Activated naive CD4-positive, alpha-beta T cell treated with anti-CD3 and anti-CD28 coated beads, Interleukin-2, amount 50 U/mL, for 24 hours (primary cell): ENCODE data around the gene SPRED1.
"Not testable (repeated sequence)": the region's sequence is repeated elsewhere in the genome, so short reads cannot be mapped to it uniquely, and the experiment has no call there.

Experiments
- H3K27ac Mint-ChIP-seq: one replicate; pipeline ENCODE4 v1.8.0; 2021; ENCODE audit warnings: mild to moderate bottlenecking, mixed read lengths
- H3K27me3 Mint-ChIP-seq: one replicate; pipeline ENCODE4 v1.8.0; 2021; ENCODE audit warnings: mixed read lengths
- H3K36me3 Mint-ChIP-seq: one replicate; pipeline ENCODE4 v1.8.0; 2021; ENCODE audit warnings: mixed read lengths
- H3K4me1 Mint-ChIP-seq: one replicate; pipeline ENCODE4 v1.8.0; 2021; ENCODE audit warnings: mixed read lengths
- H3K4me3 Mint-ChIP-seq: one replicate; pipeline ENCODE4 v1.8.0; 2021; ENCODE audit warnings: mild to moderate bottlenecking, mixed read lengths
- H3K9me3 Mint-ChIP-seq: one replicate; pipeline ENCODE4 v1.8.0; 2021; ENCODE audit warnings: mixed read lengths

Gene SPRED1

DNA sequence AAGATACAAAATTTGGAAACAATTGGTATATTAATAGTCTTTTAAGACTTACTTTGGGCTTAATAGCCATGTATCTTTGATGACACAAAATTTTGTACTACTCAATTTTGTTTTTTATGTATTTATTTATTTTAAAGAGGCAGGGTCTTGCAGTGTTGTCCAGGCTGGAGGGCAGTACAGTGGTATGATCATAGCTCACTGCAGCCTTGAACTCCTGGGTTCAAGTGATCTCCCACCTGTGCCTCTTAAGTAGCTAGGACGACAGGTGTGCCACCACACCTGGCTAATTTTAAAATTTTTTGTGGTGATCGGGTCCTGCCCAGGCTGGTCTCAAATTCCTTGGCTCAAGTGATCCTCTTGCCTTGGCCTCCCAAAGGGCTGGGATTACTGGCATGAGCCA is 6.5 kb downstream of the SPRED1 start:
- H3K9me3 Mint-ChIP-seq, result no peaks in the 10 kb centered on the region
- H3K4me1 Mint-ChIP-seq, result peaks cover 6% of the 10 kb centered on the region
- peaks cover 5% of the 10 kb centered on the region for H3K27me3 Mint-ChIP-seq
- no peak overlapping the region for H3K4me3 Mint-ChIP-seq
- no peaks in the 10 kb centered on the region for H3K36me3 Mint-ChIP-seq
- no peak overlapping the region for H3K27ac Mint-ChIP-seq

DNA sequence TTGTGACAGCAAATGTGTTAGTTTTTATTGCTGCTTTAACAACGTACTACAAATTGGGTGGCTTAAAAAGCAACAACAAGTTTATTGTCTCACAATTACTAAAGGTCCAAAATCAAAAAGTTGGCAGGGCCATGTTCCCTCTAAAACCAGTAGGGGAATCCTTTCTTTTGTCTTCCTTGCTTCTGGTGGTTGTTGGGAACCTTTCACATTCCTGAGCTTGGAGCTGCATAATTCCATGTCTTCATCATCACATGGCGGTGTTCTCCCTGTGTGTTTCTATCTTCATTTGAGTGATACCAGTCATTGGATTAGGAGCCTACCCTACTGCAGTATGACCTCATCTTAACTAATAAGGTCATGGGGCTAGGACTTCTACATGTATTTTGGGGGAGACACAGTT is 7.4 kb downstream of the SPRED1 start:
- Mint-ChIP-seq H3K27ac (no peak overlapping the region), H3K9me3 (no peaks in the 10 kb centered on the region), H3K4me3 (no peak overlapping the region), H3K4me1 (no peaks in the 10 kb centered on the region), H3K27me3 (peaks cover 4% of the 10 kb centered on the region), H3K36me3 (no peaks in the 10 kb centered on the region)

DNA sequence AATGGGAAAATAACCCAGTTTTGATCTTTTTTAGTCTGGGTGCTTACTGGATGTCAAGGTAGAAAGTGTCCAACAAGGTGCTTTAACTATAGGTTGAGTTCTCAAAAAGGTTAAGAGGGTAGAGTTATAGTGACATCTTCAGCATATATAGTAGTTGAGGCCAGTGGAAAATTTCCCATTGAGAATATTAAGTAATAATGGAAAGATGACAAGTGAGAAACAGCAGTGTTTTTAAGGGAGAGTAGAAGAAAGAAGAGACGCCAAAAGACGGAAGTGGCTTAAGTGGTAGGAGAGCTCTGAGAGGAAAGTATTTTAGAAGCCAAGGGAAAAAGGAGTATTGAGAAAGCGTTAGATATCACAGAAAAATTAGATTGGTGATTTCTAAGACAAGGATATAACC is 10.6 kb downstream of the SPRED1 start:
- H3K4me1 Mint-ChIP-seq, result no peaks in the 10 kb centered on the region
- no peak overlapping the region for H3K27ac Mint-ChIP-seq
- no peak overlapping the region for H3K4me3 Mint-ChIP-seq
- no peaks in the 10 kb centered on the region for H3K9me3 Mint-ChIP-seq
- H3K27me3 Mint-ChIP-seq, result peaks cover 4% of the 10 kb centered on the region
- no peaks in the 10 kb centered on the region for H3K36me3 Mint-ChIP-seq

DNA sequence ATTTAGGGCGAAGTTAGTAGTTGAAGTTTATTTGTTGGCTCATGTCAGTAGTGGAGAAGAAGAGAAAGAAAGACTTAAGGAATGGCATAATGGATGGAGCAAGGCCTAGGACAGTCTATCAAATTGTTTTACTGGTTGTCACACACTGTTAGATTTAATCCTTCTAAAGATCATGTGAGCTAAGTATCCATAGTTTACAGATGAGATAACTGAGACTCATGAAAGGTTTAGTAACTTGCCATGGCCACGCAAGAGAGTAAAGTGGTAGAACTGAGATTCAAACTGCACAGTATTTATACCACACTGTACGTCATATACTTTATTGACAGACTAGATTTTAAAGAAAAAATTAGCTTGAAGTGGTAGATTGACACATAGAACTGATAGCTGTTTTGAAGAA is 11.4 kb downstream of the SPRED1 start:
- Mint-ChIP-seq H3K9me3 (no peaks in the 10 kb centered on the region), H3K36me3 (no peaks in the 10 kb centered on the region), H3K27ac (no peak overlapping the region), H3K27me3 (peaks cover 4% of the 10 kb centered on the region), H3K4me1 (no peaks in the 10 kb centered on the region), H3K4me3 (no peak overlapping the region)

DNA sequence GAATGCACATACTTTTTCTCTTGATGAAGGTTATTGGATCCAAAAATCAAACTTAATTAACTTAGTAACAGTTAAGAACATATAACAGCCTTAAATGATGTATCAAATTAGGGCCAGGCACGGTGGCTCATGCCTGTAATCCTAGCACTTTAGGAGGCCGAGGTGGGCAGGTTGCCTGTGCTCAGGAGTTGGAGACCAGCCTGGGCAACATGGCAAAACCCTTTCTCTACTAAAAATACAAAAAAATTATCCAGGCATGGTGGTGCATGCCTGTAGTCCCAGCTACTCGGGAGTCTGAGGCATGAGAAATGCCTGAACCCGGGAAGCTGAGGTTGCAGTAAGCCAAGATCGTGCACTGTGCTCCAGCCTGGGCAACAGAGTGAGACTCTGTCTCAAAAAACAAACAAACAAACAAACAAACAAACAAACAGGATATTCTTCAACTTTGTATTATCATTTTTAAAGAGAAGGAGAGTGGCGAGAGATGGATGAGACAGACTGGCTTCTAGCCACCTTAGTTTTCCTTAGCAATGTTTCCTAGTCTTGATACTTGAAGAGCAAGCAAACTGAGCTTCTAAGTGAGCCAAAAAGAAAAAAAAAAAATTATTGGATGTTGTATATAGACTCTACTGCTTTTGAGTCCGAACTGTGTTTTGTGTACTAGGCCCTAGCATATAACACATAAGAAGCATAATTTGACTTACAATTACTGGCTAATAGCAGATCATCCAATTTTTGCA is 13.8 kb downstream of the SPRED1 start:
- Mint-ChIP-seq H3K9me3 (no peaks in the 10 kb centered on the region), H3K27me3 (peaks cover 1% of the 10 kb centered on the region), H3K4me1 (no peaks in the 10 kb centered on the region), H3K27ac (no peak overlapping the region), H3K4me3 (no peak overlapping the region), H3K36me3 (no peaks in the 10 kb centered on the region)

DNA sequence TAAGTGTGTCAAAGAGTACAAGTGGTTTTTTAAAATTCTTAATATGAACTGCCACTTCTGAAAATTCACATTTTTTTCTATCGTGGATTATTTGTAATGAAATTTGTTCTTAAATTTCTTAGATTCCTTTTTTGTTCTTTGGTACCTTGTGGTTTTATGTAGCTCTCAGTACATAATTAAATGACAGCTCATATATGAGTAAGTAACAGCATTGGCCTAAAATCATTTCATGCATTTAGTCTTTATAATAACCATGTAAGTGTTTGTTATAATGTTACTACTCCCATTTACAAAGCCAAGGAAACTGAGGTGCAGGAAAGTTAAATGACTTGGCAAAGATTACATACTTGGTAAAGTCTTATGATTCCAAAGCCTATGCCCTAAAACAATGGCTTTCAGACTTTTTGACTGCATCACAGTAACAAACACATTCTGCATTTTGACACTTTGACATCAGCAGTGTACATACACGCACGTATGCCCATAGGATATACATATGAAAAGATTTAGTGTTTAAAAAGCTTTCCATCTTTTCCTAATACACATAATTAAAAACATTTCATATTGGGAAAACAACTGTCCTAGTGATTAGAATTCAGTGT is 14.9 kb downstream of the SPRED1 start:
- no peaks in the 10 kb centered on the region for H3K36me3 Mint-ChIP-seq
- no peaks in the 10 kb centered on the region for H3K9me3 Mint-ChIP-seq
- no peak overlapping the region for H3K4me3 Mint-ChIP-seq
- no peak overlapping the region for H3K27ac Mint-ChIP-seq
- H3K4me1 Mint-ChIP-seq, result no peaks in the 10 kb centered on the region
- peaks cover 4% of the 10 kb centered on the region for H3K27me3 Mint-ChIP-seq

DNA sequence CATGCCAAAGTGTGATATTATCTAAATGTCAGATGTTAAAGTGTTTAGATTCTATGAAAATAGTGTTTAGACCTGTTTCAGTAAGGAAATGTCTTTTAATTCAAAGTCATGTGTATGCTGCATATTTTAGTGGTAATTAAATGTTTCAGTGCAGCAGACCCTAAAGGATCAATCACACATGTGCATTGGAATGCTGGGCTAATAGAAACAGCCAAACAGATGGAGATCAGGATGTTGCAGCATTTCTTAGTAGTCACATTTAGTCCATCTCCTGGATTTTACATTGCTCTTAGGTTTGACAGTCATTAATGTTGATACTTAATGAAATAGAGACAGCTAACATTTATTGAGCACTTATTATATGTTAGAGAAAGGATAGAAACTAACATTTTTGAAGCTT is 18.5 kb downstream of the SPRED1 start:
- no peak overlapping the region for H3K27ac Mint-ChIP-seq
- H3K4me3 Mint-ChIP-seq, result no peak overlapping the region
- peaks cover 7% of the 10 kb centered on the region for H3K27me3 Mint-ChIP-seq
- H3K9me3 Mint-ChIP-seq, result no peaks in the 10 kb centered on the region
- no peaks in the 10 kb centered on the region for H3K36me3 Mint-ChIP-seq
- no peaks in the 10 kb centered on the region for H3K4me1 Mint-ChIP-seq

DNA sequence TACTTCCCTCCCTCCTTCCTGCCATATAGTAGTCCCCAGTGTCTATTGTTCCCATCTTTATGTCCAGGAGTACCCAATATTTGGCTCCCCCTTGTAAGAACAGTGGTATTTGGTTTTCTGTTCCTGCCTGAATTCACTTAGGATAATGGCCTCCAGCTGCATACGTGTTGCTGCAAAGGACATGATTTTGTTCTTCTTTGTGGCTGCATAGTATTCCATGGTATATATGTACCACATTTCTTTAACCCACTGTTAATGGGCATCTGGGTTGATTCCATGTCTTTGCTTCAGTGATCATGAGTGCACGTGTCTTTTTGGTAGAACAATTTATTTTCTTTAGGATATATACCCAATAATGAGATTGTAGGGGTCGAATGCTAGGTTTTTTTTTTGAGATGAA is 19.3 kb downstream of the SPRED1 start:
- Mint-ChIP-seq H3K36me3 (no peaks in the 10 kb centered on the region), H3K27me3 (peaks cover 7% of the 10 kb centered on the region), H3K4me1 (no peaks in the 10 kb centered on the region), H3K9me3 (no peaks in the 10 kb centered on the region), H3K27ac (no peak overlapping the region), H3K4me3 (no peak overlapping the region)

DNA sequence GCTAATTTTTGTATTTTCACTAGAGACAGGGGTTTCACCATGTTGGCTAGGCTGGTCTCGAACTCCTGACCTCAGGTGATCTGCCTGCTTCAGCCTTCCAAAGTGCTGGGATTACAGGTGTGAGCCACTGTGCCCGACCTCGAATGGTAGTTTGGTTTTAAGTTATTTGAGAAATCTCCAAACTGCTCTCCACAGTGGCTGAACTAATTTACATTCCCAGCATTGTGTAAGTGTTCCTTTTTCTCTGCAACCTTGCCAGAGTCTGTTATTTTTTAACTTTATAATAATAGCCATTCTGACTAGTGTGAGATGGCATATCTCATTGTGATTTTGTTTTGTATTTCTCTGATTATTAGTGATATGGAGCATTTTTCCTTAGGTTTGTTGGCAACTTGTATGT is 19.8 kb downstream of the SPRED1 start:
- not testable (repeated sequence) for H3K27me3 Mint-ChIP-seq, H3K27ac Mint-ChIP-seq, H3K4me3 Mint-ChIP-seq, H3K4me1 Mint-ChIP-seq, H3K9me3 Mint-ChIP-seq, H3K36me3 Mint-ChIP-seq

DNA sequence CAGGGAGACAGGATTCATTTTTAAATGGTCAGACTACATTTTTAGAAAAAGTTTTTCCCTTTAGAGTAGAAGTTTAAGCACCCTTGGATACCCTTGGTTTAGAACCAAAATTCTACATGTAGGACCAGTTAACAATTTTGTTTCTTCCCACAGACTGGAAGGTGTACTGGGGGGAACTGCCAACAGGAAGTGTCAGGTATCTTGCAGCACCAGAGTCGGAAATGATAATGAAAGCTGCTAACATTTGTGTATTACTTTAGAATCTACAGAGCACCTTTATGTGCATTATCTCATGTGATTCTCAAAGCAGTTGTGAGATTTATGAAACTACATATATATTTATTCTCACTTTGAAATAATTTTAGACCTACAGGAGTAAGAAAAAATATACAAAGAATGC is 21.5 kb downstream of the SPRED1 start:
- Mint-ChIP-seq H3K36me3 (no peaks in the 10 kb centered on the region), H3K4me3 (no peak overlapping the region), H3K4me1 (no peaks in the 10 kb centered on the region), H3K27me3 (peaks cover 8% of the 10 kb centered on the region), H3K9me3 (no peaks in the 10 kb centered on the region), H3K27ac (no peak overlapping the region)

DNA sequence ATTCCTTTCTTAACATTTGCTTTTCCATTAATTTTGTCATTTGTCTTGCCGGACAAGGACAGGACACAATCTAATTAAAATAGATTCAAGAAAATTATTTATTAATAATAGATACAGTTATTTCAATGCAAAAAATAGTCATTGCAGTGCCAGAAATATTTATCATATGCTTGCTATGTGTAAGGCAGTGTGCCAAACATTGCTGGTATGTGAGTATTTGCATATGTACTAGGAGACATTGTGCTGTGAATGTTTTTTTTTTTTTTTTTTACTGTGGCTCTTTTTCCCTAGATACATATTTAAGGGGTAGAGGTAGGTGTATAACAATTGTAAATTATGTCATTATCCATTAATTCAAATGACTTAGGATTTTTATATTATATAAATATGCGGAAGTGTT is 23.3 kb downstream of the SPRED1 start:
- no peaks in the 10 kb centered on the region for H3K4me1 Mint-ChIP-seq
- no peak overlapping the region for H3K27ac Mint-ChIP-seq
- H3K27me3 Mint-ChIP-seq, result peaks cover 12% of the 10 kb centered on the region
- H3K9me3 Mint-ChIP-seq, result no peaks in the 10 kb centered on the region
- no peak overlapping the region for H3K4me3 Mint-ChIP-seq
- no peaks in the 10 kb centered on the region for H3K36me3 Mint-ChIP-seq

DNA sequence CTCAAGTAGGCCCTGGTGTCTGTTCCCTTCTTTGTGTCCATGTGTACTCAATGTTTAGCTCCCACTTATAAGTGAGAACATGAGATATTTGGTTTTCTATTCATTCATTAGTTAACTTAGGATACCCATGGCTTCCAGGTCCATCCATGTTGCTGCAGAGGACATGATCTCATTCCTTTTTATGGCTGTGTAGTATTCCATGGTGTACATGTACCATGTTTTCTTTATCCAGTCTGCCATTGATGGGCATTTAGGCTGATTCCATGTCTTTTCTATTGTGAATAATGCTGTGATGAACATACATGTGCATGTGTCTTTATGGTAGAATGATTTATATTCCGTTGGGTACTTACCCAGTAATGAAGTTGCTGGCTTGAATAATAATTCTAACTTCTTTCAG is 24.6 kb downstream of the SPRED1 start:
- H3K36me3 Mint-ChIP-seq, H3K9me3 Mint-ChIP-seq, H3K4me3 Mint-ChIP-seq, H3K27ac Mint-ChIP-seq, H3K4me1 Mint-ChIP-seq: not testable (repeated sequence)
- H3K27me3 Mint-ChIP-seq, result peaks cover 12% of the 10 kb centered on the region

DNA sequence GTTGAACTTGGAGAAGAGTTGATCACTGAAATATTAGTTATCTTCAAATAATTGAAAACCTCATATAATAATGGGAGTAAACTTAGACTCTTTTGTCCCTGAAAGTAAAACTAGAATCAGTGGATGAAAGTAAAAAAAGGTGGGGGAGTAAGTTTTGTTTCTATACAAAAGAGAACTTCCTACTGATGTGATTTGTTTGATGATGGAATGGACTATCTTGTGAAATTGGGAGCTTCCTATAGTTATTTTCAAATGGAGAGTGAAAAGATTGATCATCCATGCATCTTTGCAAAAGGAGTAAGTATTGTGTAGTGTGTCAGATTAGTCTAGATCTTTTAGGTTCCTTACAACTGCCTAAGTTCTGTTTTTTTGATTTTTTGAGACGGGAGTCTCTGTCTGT is 28.4 kb downstream of the SPRED1 start:
- Mint-ChIP-seq H3K36me3 (no peaks in the 10 kb centered on the region), H3K27ac (no peak overlapping the region), H3K4me1 (no peaks in the 10 kb centered on the region), H3K9me3 (no peaks in the 10 kb centered on the region), H3K27me3 (peaks cover 11% of the 10 kb centered on the region), H3K4me3 (no peak overlapping the region)

DNA sequence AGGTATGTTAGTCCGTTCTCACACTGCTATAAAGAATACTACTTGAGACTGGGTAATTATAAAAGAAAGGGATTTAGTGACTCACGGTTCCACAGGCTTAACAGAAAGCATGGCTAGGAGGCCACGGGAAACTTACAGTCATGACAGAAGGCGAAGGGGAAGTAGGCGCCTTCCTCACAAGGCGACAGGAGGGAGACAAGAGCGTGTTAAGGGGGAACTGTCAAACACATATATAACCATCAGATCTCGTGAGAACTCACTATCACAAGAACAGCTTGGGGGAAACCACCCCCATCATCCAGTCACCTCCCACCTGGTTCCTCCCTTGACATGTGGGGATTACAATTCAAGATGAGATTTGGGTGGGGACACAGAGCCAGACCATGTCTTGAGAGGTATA is 30.4 kb downstream of the SPRED1 start:
- no peak overlapping the region for H3K4me3 Mint-ChIP-seq
- no peaks in the 10 kb centered on the region for H3K36me3 Mint-ChIP-seq
- H3K27me3 Mint-ChIP-seq, result peaks cover 15% of the 10 kb centered on the region
- no peaks in the 10 kb centered on the region for H3K9me3 Mint-ChIP-seq
- no peak overlapping the region for H3K27ac Mint-ChIP-seq
- no peaks in the 10 kb centered on the region for H3K4me1 Mint-ChIP-seq

DNA sequence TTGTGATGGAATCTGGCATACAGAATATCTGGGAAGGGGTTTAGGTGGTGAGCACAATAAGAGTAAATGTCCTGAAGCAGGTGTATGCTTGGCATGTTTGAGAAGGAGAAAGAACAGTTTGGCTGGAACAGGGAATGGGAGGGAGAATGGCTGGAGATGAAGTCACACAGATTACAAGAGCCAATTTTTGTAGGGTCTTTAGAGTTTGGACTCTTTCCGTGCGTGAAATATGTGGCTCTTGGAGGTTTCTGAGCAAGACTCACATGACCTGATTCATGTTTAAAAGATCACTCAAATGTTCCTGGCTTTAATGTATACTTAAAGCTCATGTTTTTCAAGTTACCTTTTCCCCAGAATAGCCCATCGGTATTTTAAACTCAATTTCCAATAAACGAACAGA is 32.8 kb downstream of the SPRED1 start:
- Mint-ChIP-seq H3K9me3 (no peaks in the 10 kb centered on the region), H3K27ac (no peak overlapping the region), H3K27me3 (peaks cover 16% of the 10 kb centered on the region), H3K4me3 (no peak overlapping the region), H3K4me1 (no peaks in the 10 kb centered on the region), H3K36me3 (no peaks in the 10 kb centered on the region)

DNA sequence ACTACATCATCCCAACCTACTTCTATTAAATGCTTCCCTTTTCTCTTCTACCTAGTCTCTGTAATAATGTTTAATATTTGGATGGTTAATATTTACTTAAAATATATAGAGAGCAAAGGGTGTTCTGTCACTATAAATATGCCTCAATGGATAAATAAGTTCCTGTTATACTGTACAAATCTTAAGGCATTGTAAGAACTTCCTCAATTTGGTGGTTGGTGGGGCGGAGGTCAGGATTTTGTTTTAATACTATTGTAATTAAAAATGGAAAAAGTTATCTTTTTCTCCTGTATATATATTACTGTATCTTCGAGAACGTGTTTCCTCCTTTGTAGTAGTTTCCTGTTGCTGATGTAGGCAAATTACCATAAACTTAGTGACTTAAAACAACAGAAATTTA is 41.5 kb downstream of the SPRED1 start:
- Mint-ChIP-seq H3K4me3 (no peak overlapping the region), H3K27me3 (peaks cover 20% of the 10 kb centered on the region), H3K27ac (no peak overlapping the region), H3K9me3 (peaks cover 5% of the 10 kb centered on the region), H3K4me1 (no peaks in the 10 kb centered on the region), H3K36me3 (no peaks in the 10 kb centered on the region)
